HG03469 (cell line): Measurements from ENCODE around the gene TBC1D22A.

Experiments
- ATAC-seq: cut with Tn5 transposase; IDR thresholded peaks from one replicate; pipeline ENCODE4 v1.9.1; 2021; ENCODE audit warnings: mild to moderate bottlenecking, moderate library complexity, moderate number of reproducible peaks; ENCODE audit not compliant: unreplicated experiment

TBC1D22A gene

DNA sequence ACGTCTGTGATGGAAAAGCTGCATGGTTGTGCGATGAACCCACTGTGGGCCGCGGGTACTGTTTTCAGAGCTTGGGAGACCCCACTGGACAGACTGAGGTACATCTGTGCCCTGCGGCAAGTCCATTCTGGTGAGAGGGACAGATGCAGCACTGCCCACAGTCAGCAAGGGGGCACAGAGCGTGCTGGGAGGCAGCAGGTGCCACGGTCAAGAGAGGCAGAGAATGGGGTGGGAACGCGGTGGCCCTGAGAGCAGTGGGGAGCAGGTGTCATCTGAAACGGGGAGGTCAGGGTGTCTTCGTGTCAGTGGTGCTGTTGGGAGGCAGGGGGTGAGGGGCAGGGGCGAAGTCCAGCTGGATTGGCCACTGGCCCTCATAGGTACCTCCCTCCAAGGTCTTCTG is 32.0 kb downstream of the TBC1D22A start:
- no peak for ATAC-seq

DNA sequence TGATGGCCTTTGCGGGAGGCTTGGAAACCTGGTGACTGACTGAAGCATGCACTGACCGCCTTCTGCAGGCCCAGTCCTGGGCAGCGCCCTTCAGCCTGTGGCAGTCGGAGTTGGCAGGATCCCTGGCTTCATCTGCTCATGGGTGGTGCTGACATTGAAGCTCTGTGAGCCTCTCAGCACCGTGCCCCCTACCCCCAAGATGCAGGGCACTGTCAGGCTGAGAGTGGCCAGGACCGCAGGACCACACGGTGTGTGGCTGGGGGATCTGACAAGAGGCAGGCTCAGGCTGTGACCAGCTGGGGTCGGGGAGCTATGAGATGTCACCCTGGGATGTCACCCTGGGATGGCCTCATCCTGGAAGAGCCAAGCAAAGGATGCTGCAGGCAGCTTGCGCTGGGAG is 32.7 kb downstream of the TBC1D22A start:
- no peak for ATAC-seq

DNA sequence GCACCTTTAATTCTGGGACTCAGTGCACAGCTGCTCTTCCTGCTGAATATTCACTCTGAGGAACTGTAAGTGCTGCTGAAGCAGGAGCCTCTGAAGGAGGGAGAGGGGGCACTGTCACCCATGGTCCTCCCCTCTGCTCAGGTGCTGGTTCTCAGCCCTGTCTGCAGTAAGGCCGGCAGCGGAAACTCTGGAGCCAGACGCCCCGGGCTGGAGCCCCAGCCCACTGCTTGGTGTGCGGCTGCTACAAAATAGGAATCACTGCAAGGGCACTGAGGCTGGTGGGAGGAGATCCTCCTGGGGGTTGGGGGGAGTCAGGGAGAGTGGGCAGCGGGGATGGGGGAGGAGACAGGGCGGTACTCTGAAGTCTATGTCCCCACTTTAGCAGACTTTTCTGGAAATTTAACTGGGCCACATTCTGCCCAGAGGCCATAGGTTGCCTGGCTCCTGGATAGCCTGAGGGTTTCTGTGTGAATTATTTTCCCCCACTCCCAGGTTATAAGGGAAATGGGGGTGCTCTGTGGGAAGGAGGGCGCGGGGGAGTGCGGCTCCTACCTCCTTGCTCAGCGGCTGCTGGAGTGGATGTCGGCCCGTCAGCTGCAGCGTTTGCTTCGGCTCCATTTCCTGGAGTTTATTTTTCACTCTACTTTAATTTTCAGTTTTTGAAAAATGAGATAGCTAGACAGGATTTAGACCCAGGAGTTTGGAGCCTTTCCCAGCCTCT is 33.6 kb downstream of the TBC1D22A start:
- ATAC-seq = no peak

DNA sequence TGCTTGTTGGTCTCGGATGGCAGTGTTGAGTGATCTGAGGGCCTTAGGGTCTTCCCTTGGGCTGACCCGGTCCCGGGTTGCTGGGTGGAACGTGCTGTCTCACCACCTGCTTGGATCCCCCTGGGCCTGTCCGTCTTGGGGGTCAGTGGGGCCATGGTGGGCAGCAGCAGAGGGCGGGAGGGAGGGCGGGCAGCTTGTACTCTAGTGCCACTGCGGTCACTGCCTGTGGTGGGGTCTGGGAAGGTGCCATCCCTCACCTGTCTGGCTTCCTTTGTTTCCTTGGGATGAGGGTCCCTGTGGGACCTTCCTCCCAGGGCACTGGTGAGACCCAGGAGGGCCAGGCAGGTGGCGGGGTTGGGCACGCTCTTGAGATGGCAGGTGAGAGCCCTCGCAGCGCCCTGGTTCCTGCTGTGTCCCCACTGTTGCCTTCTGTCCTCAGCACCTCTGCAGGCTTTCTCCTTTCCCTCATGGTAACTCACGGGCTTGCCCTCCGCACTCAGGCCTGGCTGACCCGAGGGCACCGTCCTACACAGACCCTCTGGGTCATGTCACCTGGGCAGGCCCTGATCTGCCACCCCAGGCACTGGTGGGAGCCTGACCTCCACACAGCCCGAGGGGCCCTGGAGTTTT is 34.2 kb downstream of the TBC1D22A start:
- ATAC-seq = no peak

DNA sequence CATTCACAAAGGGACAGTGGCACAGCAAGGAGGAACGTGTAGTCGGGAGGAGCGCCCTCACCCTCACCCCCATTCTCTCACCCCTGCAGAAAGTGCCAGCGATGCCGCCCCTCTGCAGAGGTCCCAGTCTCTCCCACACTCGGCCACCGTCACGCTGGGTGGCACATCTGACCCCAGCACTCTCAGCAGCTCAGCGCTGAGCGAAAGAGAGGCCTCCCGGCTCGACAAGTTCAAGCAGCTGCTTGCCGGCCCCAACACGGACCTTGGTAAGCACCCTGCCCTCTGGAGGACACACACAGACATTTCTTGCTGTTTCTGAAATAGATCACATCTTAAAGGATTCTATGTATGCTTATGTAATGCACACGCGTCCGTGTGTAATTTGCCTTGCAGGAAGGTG is 34.9 kb downstream of the TBC1D22A start:
- no peak for ATAC-seq

DNA sequence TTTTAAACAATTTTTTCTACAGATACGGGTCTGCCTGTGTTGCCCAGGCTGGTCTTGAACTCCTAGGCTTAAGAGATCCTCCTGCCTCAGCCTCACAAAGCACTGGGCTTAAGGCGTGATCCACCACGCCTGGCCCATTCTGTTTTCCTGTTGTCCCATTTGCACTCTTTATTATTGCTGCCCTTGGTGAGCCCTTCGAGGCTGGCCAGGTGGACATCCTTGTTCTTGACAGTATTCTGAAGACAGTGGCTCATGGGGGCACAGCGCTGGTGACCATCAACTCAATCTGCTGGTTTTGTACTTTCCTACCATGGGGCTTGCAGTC is 35.6 kb downstream of the TBC1D22A start:
- no peak for ATAC-seq

DNA sequence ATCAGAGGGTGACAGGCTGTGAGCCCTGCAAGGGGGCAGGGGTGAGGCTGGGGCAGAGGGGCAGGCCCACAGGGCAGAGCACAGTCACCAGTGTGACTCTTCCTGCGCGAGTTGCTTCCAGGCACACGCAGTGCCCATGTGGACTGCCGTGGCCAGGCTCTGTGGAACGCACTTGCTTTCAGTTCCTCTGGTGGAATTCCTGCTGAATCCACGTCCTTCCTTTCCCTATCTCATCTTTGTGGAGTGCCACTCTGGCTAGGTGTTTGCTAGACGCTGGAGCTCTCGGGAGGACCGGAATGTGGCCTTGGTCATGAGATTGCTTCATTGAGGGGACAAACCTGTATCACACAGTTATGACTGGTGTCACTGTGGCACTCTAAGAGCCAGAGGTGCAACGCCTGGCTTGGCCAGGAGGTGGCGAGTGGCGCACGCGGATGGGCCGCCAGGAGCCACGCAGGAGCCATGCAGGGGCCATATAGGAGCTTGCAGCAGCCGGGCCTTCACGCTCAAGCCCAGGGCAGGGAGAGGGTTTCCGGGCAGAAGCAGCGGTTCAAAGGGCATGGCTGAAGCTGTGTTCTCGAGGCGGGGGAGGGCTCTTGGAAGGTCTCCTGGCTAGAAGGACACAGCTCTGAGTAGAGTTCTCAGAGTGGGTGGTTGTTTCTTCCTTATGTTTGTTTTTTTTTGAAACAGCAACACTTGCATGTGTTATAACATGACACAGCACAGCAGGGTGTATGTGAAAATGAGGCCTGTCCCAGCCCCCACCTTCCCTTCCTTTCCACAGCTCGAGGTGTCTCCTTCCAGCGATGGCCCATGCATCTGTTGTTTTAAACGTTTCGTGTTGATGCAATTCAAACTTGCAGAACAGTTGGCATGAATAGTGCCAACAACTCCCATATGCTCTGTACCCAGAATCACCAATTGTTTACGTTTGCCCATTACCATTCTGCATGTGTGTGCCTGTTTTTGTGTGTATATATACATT is 36.2 kb downstream of the TBC1D22A start:
- peak; percentile 57 for ATAC-seq

DNA sequence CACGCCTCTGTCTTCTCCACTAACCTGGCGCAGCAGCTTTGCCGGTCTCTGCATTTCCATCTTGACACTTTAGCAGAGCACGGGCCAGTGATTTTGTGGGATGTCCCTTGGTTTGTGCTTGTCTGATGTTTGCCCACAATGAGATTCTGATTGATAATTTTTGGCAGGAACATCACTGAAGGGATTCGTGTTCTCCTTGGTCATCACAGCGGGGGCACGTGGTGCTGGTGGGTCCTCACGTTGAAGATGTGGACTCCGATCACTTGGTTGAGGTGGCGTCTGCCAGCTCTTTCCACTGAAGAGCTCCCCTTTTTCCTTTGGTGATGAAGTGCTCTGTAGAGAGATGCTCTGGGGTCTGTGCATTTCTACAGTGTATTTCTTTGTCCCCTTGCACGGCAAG is 37.2 kb downstream of the TBC1D22A start:
- ATAC-seq = no peak

DNA sequence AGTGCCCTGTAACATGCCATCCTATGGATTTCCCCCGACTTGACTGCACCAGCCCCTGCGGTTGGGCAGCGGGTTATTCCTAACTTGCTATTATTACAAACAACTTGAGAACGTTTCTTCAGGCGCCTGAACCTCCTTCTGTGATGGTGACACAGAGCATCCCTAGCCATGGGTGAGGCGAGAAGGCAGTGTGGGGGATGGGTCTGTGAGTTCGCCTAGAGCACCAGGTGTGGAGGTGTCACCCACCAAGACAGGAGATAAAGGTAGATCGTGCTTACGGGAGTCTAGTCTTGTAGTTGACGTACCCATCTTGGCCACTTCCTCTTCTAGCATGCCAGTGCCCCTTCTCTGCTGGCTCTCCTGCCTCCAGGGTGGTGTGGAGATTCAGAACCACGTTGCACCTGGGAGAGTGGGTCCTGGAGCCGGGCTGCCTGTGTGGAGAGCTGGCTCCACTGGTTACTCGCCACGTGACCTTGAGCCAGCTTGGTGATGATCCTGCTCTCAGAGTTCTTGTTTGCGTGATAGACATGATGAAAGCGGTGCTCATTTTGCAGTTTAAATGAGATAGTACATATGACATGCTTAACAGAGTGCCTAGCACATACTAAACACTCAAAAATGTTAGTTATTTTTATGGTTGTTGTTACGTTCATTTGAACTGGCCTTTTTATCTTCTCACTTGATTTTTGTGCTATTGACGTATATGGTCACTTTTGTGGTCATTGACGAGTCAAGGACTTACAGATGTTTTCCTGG is 37.8 kb downstream of the TBC1D22A start:
- ATAC-seq = no peak

DNA sequence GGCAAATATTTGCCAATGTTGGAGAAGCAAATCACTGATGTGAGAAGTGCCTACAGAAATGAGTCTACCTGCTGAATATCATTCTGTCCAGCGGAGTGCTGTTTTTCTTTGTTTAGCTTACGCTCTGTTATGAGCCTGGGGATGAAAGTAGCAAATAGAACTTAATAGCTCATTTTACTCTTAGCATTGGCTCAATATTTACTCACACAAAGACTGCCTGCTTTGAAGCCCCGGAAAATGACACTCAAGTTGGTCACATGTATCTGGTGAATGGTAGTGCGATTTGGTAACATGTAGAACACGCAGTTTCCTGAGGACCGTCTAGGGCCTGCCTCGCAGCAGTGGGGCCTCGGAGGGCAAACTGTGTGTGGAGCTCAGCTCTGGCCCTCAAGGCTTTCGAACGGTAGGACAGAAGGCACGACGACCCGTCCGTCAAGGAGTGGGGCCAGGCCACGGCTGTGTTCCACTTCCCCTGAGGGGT is 38.9 kb downstream of the TBC1D22A start:
- no peak for ATAC-seq

DNA sequence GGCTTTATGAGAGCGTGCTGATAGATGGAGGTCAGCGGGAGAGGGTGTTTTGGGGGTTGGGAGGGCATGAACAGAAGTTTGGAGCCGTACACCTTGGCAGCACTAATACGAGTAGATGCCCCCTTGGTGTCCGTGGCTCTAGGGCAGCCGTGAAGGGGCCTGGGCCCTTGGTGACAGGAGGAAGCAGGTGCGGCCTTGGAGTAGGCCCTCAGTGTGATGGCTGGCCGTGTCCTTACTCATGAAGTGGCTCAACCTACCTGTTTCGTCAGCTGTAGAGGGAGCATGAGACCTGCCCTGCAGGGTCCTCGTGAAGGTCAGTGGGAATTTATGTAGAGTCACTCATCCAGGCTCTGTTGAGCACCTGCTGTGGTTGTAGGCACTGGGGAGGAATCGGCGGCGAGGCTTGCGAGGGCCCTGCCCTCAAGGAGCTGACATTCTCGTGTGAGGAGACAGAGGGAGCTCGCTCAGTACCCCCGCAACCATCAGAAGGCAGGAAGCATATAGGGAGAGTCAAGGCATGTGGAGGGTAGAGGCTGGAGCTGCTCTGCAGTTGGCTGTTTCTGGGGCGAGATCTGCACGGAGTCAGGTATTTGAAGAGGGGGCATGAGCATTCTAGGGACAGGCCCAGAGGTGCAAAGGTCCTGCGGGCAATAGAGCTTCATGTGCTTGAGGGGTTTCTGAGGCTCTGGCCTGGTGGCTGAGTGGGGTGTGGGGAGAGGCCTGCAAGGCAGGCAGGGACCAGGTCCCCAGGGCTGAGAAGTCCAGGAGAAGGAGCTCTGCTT is 39.6 kb downstream of the TBC1D22A start:
- no peak for ATAC-seq

DNA sequence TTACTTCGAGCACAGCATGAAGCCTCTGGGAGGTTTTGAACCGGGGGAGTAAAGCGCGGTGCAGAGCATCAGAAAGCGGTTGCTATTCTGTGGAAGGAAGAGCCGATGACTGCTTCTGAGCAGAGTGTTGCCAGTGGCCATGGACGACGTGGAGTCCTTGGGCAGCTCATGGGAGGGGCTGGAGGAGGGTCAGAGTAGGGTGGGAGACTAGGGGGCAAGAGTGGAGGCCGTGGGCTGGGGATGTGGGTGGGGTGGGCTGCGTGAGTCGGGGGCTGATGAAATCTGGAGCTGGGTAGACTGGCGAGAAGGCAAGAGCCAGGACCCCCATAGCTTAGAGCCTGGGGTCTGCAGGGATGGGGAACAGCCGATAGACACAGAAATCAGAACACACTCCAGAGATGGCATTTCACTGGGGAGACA is 40.2 kb downstream of the TBC1D22A start:
- ATAC-seq = no peak

DNA sequence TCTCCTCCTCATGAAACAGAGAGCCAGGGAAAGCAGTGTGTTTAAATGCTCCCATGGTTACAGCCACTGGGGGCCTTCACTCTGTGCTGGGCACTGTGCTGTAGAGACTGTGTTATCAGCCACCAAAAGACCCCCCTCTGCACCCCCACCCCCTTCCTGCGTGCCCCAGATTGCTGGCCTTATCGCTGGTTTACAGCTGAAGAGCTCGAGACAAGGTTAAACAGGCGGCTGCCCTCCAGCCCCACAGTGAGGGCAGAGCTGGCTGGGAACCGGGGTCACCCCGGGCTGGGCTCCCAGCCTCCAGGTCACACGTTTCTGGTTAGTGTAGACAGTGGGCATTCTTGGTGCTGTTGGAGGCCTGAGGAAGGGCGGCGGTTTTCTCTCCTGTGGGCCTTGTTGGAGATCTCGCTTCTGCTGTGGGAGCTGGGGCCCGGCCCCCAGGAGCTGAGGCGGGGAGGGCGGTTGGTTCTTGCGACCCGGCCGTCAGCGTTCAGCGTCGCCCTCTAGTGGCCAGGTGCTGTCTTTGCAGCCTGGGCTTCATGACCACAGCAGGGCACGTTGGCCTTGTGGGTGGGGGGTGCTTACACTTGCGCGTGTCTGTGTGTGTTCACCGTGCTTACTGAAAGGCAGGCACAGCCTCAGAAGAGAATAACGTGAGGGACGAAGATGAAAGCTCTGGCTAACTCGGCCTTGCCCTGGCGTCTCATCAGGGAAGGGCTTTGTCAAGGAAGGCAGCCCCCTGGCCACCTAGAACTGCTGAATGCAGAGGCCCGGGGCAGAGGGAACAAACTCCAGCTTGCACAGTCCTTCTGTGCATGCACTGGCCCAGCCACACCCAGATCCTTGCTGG is 40.8 kb downstream of the TBC1D22A start:
- no peak for ATAC-seq

DNA sequence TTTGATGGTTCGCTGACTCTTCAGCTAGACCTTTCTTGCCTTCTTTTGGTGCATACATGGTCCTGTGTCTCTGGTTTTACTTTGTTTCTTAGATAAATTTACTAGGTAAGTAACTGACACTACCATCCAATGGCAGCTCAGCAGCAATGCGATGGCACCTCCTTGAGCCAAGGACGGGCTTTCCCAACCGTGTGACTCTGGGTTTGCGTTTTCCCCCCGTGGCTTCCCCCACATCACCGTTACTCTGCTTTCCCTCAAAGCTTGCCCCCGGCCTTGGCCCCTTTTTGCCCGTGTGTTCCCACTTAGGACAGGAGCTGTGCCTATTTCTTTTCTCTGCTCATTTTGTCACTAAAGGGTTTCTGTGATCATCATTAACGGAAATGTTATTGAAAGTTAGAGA is 41.5 kb downstream of the TBC1D22A start:
- no peak for ATAC-seq

DNA sequence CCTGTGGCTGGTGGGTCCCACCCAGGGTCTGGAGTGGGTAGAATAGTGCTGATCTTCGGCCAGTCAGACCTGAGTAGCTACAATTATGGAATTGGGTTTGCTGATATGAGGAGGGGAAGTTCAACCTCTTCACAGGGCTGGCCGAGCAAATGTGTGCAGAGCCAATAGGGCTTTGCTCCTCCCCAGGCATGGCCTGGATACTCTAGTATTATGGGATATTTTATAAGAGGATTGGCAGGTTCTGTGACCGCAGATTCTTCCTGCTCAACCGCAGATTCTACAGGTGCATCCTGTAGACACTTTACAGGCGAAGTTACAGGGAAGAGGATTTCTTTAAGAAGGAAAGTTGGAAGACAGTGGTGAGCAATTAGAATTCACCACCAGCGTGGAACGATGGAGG is 44.3 kb downstream of the TBC1D22A start:
- ATAC-seq = no peak

DNA sequence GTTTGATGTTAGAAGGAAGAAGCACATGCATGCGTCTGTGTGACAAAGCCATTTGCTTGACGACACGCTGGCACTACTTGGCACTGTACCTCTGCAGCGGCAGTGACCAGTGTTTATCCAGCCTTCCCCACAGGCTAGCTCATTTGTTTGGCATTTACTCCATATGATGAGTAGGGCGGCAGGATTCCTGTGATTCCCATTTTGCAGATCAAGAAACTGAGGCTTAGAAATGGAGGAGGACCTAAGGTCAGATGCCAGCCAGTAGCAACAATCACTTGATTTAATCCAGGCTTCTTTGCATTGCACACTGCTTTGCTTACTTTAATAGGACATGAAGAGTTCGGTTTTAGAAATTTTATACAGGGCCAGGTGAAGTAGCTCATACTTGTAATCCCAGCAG is 45.0 kb downstream of the TBC1D22A start:
- ATAC-seq = no peak

DNA sequence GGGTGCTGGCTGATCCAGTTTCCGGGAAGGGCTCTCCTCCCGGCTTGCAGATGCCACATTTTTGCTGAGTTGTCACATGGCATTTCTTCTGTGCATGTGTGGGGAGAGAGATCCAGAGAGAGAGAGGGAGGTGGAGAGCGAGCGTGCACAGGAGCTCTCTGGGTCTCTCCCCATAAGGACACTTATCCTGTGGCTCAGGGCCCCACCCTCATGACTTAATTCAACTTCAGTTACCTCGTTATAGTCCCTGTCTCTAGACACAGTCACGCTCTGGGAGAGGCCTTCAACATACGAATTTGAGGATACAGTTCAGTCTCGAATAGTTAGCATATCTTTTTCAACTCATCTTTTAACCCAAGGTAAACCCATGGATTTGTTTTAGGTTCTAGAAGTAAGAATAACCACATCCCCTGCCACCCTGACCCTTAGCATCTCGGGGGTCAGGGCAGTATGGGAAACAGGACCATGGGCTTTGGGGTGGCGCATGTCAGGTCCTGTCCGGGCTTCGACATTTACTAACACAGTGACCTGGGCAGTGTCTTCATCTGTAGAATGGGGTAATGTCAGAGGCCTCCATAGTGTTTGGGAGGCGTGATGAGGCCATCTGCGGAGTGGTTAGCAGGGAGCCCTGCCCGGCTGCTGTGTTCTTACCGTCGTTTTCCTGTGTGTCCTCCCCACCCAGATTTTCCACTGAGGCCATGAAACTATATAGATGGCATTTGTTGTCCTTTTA is 46.9 kb downstream of the TBC1D22A start:
- no peak for ATAC-seq
